ENCODE results near the gene DIAPH2. TPM values are rescaled to one million over a fixed set of nuclear protein-coding genes. Genes with fewer than 3 reads are reported as not detected.
A peak's percentile ranks its signal among the peaks of the same experiment; 100 is the strongest.

The DIAPH2 gene
- polyA plus RNA-seq, 1 donor, result 8.9 TPM

DNA sequence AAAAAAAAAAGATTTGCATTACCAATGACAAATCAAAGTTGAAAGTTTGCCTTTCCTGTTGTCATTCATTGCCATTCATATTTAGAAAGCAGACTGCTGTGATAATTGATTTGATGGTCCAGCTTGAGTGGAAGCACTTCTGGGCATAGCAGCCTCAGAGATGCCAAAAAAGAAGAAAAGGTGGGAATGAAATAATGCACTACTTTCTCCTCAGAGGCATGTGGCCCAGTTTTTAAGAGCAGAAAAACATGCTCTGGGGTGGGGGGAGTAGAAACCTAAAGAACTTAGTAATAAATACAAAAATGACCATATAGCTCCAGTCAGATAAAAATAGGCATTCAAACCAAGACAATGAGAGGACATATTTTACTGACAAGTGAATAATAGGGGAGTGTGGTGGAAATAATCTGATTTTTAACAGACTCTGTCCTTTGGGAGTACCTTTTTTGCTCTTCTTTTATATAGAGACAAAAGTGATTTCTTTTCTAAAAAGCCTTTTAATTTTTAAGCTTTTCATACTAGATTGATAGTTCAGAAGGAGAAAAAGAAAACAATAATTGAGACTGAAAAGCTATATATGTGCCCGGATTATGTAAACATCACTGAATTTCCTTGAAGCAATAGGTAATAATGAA lies 798.1 kb downstream of the DIAPH2 start:
- DNase-seq, result no peak

DNA sequence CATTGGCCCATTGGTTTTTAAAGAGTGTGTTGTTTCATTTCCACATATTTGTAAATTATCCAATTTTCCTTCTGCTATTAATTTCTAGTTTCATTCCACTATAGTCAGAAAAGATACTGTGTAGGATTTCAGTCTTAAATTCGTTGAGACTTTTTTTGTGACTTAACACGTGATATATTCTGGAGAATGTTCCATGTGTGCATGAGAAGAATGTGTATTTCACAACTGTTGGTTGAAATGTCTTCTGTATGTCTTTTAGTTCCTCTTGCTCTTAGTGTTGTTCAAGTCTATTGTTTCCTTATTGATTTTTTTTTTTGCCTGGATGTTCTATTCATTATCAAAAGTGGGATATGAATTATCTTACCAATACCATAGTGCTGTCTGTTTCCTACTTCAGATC lies 806.0 kb downstream of the DIAPH2 start:
- no peak for DNase-seq

DNA sequence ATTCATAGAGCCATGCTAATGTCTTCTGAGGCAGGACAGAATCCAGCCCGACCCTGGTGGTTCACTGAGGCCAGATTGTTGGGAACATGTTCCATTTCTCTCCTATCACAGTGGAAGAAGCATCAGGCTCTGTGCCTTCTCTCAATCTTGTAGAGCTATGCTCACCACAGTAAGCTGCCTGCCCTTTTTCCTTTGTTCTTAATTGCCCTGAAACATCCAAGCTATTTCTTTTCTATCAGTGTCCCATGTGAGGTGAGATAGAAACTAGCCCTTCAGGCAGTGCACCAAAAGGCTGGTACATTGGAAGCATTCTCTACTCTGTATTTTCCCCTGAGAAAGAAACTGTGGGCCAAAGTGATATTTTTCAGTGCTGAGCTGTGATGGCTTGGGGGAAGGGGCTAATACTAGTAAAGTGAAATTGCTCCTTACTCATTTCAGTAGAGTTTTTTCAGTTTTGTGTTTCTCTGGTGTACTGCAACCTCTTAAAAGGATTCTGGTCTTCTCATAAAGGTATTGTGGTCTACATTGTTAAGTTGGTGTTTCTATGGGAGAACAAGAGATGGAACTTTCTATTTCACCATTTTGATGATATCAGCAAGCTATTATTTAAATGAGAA lies 810.2 kb downstream of the DIAPH2 start:
- DNase-seq, result no peak

DNA sequence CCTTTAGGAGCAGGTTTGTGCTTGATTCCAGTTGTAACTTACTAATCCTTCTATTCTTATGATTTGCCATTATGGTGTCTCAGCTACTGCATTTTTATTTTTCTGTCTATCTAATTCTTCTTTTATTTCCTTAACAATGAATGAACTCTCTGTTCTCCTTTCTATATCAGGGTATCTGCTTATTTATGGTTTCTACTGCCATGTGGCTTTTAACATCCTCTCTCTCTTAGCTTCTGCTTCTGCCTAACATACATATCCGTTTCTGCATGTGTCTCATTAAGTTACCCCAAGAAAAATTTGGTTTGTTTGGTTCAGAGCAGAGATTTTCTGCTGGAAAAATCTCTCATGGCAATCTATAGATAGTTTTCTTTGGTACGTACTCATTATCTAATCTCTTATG lies 813.5 kb downstream of the DIAPH2 start:
- no peak for DNase-seq

DNA sequence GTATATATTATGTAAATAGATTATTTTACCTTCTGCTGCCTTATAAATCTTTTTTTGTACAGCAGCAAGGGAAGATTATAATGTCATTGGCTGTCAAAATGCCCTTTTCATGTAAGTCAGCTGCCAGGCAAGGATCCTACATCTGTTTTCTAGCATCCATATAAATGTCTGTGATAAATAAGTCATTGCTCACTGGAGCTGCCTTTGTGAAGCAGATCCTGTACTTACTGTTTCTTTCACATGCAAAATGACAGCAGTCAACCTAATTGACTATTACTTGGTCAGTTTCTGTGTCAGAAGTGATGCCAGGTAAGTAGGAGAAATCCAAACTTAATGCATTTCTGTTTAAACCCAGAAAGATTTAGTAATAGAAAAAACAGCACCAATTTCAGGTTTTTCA lies 819.8 kb downstream of the DIAPH2 start:
- DNase-seq, result no peak

DNA sequence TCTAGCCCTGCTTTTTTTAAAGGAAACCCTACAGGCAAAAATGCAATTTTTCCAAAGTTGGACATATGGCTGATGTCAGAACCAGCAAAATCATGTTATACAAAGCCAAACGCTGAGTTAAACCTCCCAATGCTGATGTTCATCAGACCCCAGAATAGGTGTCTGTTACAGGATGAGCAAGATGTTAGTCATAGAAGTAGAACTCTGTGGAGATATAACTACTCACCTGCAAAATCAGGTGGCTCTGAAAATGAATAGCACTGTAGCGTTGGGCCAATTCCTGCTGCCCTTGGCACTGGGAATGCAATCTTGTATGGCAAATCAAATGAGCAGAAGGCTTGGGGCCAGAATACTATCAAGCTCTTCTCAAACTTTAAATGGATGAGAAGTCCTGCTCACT lies 833.1 kb downstream of the DIAPH2 start:
- DNase-seq, result no peak

DNA sequence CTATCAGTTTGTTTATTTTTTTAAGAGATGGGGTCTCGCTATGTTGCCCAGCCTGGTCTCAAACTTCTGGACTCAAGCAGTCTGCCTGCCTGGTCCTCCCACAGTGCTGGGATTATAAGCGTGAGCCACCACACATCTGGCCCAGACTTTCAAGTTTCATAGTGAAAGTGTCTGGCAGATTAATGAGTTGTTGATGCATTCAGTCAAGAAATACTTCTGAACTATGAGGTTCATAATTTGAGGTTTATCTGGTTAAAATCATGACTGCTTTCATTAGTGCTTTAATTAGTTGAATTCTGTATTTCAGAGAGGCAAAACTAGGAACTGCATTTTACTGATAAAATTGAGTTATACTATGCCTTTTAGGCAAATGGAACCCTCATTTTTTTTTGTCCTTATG lies 837.7 kb downstream of the DIAPH2 start:
- DNase-seq, result no peak

DNA sequence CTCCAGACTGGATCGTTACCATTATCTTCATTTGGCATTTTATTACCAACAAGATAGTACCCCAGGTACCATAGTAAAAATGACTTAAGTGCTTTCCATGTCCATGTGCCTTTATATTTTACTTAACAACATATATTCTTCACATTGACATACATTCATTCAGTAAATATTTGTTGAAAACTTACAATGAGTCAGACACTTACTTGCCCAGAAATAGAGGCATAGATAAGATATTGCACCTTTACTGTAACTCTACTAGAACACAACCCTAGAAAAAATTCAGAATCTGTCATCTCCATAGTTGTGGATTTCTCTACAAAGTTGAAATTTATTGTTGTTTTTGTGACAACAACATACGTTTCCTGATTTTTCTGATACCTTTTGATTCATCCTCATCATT lies 839.7 kb downstream of the DIAPH2 start:
- no peak for DNase-seq

DNA sequence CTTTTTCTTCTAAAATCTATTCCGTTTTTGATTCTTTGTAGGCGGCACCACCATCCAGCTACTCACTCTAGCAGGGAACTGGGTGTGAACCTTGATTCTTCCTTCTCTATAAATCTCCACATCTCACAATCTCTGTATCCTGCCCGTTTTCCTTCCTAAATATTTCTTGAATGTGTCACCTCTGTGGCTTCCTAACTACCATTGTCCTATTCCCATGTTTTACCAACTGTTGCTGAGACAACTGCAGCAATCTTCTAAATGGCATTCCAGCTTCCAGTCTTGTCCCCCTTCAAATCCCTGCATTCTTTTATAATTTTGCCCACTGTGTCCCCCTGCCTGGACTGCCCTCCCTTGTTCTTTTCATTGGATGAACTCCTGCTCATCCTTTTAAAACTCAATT lies 840.4 kb downstream of the DIAPH2 start:
- DNase-seq, result no peak

DNA sequence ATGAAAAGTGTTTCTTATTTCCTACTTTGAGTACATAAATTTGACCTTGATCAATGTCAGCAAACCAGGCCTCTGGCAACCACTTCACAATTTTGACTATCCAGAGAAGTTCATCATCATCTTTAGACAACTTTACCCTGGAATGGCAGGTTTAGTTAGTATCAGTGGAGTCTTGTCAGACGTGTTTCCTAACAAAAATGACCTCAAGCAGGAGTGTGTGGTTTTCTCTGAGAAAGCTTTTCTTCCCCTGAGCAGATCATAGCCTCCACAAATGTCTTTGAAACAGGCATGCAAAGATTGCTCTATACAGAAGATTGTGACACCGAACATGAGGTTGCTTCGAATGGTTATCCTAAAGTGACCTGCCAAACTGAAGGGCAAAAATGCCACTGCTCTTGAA lies 841.3 kb downstream of the DIAPH2 start:
- no peak for DNase-seq

DNA sequence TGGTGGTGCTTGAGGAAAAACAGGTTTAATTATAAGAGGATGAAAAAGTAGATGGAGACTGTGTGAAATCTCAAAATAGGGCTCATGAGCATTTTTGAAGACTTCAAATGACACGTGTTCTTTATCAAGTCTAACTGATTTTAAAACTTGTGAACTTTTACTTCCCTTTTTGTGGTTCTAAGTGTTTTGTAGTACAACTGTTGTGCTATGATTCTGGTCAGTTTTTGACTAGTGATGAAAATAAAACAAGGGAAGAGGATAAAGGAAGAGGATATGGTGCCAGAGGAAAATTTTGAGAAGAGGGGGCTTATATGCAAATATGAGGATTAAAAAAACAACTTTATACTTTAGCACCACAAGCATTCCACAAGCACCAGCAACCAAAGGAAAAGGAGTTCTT lies 843.1 kb downstream of the DIAPH2 start:
- DNase-seq, result no peak

DNA sequence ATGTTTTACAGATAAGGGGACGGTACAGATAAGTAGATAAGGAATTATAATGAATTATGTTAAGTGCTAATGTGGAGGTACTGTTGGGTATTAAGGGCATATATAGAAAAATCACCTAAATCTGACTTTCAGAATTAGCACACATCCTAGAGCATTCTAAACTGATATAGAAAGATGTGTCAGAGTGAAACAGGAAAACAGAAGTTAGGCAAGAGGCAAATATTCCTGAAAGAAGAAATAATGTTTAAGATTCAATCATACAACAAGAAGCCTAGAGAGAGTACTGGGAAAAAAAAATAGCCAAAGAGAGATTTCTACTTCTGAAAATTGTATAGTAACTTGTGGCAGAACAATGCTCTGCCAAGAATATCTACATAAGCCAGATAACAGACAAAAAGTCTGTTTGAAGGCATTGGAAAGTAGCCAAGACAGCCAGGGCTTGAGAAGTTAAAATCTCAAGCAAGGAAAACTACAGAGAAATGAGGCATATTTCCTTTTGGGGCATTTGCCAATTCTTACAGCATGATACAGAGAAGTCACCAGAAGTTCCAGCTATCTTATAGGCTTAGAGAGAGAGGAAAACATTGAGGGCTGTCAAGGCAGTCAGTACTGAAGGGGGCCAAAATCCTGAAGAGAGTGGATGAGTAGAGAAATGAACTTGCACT lies 845.0 kb downstream of the DIAPH2 start:
- DNase-seq, result no peak

DNA sequence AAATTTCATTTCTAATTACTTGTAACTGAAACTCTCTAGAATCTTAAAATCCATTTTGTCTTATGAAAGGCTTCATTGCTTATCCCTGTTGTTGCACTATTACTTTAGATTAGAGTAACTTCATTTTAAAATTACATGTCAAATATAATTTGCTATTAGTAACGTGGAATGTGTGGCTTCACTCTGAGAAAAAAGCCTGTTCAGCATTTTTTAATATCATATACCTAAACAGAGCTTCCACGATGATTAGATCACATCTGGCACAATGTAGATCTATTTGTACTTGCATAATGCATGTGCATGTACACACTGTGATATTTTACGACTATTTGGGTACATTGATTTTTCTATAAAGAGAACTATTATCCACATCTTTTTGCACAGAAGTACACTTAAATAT lies 847.2 kb downstream of the DIAPH2 start:
- no peak for DNase-seq

DNA sequence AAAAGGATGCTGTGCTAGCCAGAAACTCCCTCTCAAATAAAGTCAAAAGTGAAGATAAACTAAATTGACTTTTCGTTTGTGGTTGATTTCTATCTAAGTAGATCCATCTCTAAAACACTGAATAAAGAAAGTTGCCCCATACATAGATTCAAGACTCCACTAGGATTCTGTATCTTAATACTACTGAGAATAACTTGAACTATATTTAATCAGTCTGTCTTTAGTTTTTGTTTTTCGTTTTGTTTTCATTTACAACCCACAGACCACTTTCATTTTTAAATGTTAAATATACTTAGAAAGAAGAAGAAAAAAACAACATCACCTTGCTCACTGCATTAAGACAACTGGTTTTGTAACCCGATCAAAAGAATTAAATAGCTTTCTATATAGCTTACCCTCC lies 854.1 kb downstream of the DIAPH2 start:
- DNase-seq, result no peak

DNA sequence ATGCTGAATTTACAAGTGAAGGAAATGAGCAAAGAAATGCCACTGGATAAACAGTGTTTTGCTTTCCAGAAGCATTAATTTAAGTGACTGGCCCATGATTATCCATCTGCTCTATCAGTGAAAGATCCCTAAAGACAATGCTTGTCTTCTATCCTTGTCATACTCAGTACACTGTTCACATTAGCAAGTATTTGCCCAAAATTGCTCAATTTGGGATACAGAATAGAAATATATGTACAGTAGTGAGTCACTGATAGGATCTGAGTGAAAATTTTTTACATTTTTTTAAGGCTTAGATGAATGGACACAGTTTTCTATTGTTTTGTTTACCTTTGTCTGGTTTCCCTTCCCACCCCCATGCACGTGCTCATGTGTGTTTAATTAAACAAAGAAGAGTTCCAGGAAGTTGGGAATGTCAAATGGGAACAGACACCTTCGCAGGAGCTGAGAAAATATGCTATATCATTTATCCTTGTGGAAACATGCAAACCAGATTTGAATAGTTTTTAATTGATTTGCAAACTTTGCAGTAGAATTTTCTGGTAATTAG lies 855.4 kb downstream of the DIAPH2 start:
- DNase-seq, result no peak

DNA sequence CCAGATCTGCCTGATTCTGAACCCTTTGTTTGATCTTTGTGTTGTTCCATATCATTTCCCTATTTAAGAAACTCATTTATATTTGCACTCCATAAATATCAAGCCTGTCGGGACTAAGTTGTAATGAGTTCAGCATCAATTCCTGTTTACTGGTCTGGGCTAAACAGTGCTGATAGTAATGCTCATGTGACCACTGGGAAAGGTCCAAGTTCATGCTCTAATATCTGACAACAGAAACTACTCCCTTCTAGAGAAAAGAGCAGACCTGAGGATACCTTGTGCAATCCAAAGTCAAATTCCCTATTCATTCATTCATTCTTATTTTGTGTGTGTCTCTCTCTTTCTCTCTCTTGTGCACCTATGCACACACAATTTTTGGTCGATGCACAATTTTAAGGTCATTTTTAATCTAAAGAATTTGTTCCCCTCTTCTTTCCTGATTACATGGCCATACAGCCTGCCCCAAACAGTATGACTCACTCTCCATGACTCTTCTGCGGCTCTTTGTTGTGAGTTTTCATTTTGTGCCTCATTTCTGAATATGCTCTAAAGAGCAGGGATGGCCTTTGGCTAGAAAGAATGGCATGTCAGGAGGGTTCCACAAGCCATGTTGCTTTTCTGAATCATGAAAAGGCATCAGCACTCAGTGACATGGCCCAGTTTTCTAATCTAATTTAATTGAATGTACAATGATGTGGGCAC lies 863.4 kb downstream of the DIAPH2 start:
- no peak for DNase-seq

DNA sequence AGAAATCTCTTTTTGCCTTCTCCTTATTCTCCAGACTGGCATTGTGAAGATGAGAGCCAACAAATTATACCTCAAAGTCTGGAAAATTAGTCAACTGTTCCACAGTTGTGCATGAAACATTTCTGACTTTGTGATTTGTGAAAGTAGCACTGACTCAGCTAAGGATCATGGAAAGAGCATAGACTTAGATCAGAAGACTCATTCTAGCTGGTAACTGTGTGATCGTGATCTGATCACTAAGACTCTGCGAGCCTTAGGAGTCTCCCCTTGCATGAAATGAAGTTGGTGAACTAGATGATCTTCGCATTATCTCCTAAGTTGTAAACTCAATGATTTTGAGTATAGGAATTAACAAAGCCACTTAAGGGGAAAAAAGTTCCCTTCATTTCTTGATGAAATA lies 867.2 kb downstream of the DIAPH2 start:
- no peak for DNase-seq

DNA sequence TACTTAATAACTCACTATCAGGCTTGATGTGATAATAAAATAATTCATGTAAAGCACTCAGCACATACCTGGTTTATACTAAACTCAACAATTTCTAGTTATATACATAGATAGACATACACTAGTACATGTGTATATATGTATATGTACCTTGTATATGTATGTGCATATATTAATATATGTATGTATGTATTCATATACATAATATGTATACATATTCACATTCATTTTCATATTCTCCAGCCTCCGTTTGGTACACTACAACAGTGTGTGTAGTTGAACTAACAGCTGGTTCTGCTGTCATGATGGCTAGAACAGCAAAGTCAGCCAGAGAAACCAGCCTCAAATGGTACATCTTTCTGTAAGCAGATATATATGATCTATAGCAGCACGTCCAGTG lies 869.2 kb downstream of the DIAPH2 start:
- DNase-seq, result no peak

DNA sequence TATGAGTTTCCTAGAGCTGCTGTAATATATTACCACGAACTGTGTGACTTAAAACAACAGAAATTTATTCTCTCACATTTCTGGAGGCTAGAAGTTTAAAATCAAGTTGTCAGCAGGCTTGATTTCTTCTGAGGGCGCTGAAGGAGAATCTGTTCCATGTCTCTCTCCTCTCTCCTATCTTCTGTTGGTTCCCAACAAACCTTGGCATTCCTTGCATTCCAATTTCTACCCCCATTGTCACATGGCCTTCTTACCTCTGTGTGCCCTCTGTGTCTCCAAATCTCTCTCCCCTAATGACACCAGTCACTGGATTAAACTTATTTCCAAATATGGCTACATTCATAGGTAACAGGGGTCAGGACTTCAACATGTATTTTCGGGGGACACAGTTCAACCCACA lies 871.7 kb downstream of the DIAPH2 start:
- no peak for DNase-seq

DNA sequence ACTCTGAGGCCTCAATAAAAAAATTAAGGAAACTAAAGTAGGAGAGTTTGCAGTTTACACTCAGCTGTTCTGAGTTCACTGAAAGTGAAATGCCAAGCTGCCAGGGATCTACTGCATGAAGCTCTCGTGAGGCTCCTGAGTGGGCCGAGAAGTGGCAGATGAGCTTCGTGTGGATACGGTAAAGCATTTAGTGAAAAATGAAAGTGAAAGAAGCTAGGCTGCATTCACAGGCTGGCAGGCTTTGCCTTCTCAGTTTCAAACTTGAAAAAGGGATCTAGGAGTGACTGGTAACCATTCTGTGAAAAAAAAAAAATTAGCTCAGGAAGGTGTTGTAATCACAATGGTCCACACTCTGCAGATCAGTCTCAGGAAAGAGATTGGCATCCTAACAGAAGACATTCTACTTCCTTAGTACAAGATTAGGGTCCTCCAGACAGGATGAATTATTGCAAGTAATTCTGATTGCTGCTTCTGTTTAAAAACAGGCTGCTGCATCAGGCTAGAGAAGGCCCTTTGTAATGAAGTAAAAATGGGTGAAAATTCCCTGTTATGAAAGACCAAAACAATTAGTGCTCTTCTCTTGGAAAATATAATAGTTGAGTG lies 879.0 kb downstream of the DIAPH2 start:
- peak; percentile 25 for DNase-seq

DNA sequence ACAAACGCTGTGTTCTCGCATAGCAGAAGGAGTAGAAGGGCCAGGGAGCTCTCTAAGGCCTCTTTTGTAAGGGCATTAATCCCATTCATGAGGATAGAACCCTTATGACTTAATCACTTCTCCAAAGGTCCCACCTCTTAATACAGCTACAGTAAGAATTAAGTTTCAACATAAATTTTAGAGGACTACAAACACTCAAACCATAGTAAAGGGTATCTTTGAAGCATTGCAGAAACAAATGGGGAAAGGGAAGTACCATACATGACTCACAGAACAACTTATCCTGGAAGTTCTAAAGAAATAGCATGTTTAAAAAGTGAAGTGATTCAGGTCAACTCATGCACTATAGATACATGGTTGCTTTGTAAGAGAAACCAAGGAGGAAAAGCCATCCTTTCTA lies 879.9 kb downstream of the DIAPH2 start:
- DNase-seq, result no peak

DNA sequence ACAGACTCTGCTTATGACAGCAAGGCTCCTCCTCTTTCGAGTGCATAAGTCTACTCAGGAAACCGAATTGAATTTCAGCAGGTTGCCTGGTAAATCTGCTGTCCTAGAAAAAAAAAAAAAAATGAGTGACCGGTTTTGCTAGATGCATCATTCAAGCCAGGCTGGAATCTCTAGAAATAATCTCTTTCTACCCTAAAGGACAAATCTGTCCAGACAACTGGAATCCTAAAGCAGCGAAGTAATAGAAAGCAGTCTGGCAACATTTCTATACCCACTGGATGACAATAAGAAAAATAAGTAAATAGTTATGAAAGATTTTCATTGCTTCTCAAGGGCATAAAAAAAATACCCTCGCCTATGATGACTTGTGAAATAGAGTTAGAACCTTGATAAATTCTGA lies 902.5 kb downstream of the DIAPH2 start:
- DNase-seq, result no peak

All from left kidney (tissue), 2 donors.